Mesothelial cell of epicardium (in vitro differentiated cells): Measurements from ENCODE around the gene INTS6. TPM values are rescaled to one million over a fixed set of nuclear protein-coding genes. Genes with fewer than 3 reads are reported as not detected.

Experiments used
- DNase-seq, 2 experiments: peaks; one replicate each; pipeline ENCODE4 v3.0.0; 2021; ENCODE audit warnings: low spot score in 2 of 2; ENCODE audit not compliant: unreplicated experiment in 2 of 2
- H3K27ac Mint-ChIP-seq: 2 replicates; pipeline ENCODE4 v1.8.0; 2021; ENCODE audit warnings: mixed read lengths
- H3K27me3 Mint-ChIP-seq: 2 replicates; pipeline ENCODE4 v1.8.0; 2021; ENCODE audit warnings: low read depth, mixed read lengths
- H3K36me3 Mint-ChIP-seq: 2 replicates; pipeline ENCODE4 v1.8.0; 2021; ENCODE audit warnings: mixed read lengths
- H3K4me1 Mint-ChIP-seq: 2 replicates; pipeline ENCODE4 v1.8.0; 2021; ENCODE audit warnings: mixed read lengths
- H3K4me3 Mint-ChIP-seq: 2 replicates; pipeline ENCODE4 v1.8.0; 2021; ENCODE audit warnings: mild to moderate bottlenecking, moderate library complexity, mixed read lengths
- H3K9me3 Mint-ChIP-seq: 2 replicates; pipeline ENCODE4 v1.8.0; 2021; ENCODE audit warnings: mixed read lengths
- microRNA-seq: library from miRNA; unstranded; fragments of <30 nt; microRNA quantifications from one replicate; pipeline ENCODE4 v1.2.0, GENCODE V29; 2021; ENCODE audit warnings: inconsistent platforms, mixed read lengths
- total RNA-seq: library from RNA; stranded (reverse); gene quantifications from 3 replicates; pipeline ENCODE4 v1.2.1, GENCODE V29; 2021
- TF ChIP-seq, protein P1 (sequence below): fragments of 200-600 bp; sonication (generic); IDR thresholded peaks from one replicate; pipeline ENCODE4 v1.5.0; 2021; ENCODE audit warnings: antibody characterized with exemption; ENCODE audit not compliant: unreplicated experiment

INTS6 gene
- total RNA-seq, 1 donor from 2014 or later: 38.1 TPM

- H3K27me3 Mint-ChIP-seq: peaks cover 2% of the 10 kb centered on the region
Measured at GRCh38 chr13:51318015-51318414, 134.8 kb downstream of the INTS6 start.

DNA sequence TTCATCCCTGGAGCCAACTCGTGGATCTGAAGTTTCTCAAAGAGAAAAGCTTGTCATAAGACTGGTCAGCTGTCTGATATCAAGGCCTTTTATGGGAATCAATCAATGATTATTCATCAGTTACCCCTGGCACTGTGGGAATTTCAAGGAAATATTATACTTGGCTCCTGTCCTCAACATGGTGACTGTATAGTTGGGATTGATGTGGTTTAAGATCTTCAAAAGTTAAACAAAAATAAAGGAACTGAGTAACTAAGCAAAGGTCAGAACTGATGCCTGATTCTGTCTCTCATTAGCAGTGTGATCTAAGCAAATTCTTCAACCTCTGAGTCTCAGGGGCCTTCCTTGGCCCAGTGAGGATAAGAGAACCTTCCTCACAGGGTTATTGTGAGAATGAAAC, 135.6 kb downstream of the INTS6 start:
- H3K27ac Mint-ChIP-seq: no peak overlapping the region
- no peak for DNase-seq
- H3K27me3 Mint-ChIP-seq: peaks cover 2% of the 10 kb centered on the region

More at GRCh38 chr13:51318015-51318414, 134.8 kb downstream of the INTS6 start:
- Mint-ChIP-seq H3K36me3 (no peaks in the 10 kb centered on the region), H3K4me1 (peaks cover 6% of the 10 kb centered on the region), H3K4me3 (no peak overlapping the region), H3K9me3 (no peaks in the 10 kb centered on the region), H3K27ac (no peak overlapping the region)
- DNase-seq: no peak
- TF ChIP-seq, protein P1, sequence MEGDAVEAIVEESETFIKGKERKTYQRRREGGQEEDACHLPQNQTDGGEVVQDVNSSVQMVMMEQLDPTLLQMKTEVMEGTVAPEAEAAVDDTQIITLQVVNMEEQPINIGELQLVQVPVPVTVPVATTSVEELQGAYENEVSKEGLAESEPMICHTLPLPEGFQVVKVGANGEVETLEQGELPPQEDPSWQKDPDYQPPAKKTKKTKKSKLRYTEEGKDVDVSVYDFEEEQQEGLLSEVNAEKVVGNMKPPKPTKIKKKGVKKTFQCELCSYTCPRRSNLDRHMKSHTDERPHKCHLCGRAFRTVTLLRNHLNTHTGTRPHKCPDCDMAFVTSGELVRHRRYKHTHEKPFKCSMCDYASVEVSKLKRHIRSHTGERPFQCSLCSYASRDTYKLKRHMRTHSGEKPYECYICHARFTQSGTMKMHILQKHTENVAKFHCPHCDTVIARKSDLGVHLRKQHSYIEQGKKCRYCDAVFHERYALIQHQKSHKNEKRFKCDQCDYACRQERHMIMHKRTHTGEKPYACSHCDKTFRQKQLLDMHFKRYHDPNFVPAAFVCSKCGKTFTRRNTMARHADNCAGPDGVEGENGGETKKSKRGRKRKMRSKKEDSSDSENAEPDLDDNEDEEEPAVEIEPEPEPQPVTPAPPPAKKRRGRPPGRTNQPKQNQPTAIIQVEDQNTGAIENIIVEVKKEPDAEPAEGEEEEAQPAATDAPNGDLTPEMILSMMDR: no peak

GRCh38 chr13:51313619-51314018, 139.2 kb downstream of the INTS6 start:
- no peak overlapping the region for H3K4me3 Mint-ChIP-seq
- H3K27me3 Mint-ChIP-seq: peaks cover 4% of the 10 kb centered on the region
- DNase-seq: no peak
- no peaks in the 10 kb centered on the region for H3K36me3 Mint-ChIP-seq
- no peak overlapping the region for H3K27ac Mint-ChIP-seq
- H3K9me3 Mint-ChIP-seq: no peaks in the 10 kb centered on the region
- H3K4me1 Mint-ChIP-seq: peaks cover 6% of the 10 kb centered on the region
- TF ChIP-seq, protein P1: no peak

More for the DNA sequence above, 135.6 kb downstream of the INTS6 start:
- peaks cover 6% of the 10 kb centered on the region for H3K4me1 Mint-ChIP-seq
- H3K36me3 Mint-ChIP-seq: no peaks in the 10 kb centered on the region
- H3K4me3 Mint-ChIP-seq: no peak overlapping the region
- H3K9me3 Mint-ChIP-seq: no peaks in the 10 kb centered on the region
- TF ChIP-seq, protein P1: no peak

GRCh38 chr13:51311957-51312520, 140.8 kb downstream of the INTS6 start:
- H3K4me1 Mint-ChIP-seq: peaks cover 6% of the 10 kb centered on the region
- TF ChIP-seq, protein P1: no peak
- no peaks in the 10 kb centered on the region for H3K36me3 Mint-ChIP-seq
- H3K4me3 Mint-ChIP-seq: no peak overlapping the region
- DNase-seq: no peak
- no peak overlapping the region for H3K27ac Mint-ChIP-seq
- H3K9me3 Mint-ChIP-seq: no peaks in the 10 kb centered on the region
- H3K27me3 Mint-ChIP-seq: peaks cover 4% of the 10 kb centered on the region

Small RNAs within 50 kb of the gene (microRNA-seq; reads per million reads assigned to microRNA genes)
- gene MIR5693: not detected

Other genes with a start within 250 kb of the INTS6 start
- 0.66 to 0.91 TPM (median 0.78 TPM) in 3 replicates for gene FAM124A, start 230.6 kb downstream of the INTS6 start, total RNA-seq
- gene SERPINE3, start 113.3 kb downstream of the INTS6 start, total RNA-seq: 0.22 to 0.31 TPM in 2 of 3 replicates, not detected in the other
- gene WDFY2, start 131.4 kb upstream of the INTS6 start, total RNA-seq: 12.1 to 12.4 TPM (median 12.1 TPM) in 3 replicates